Measurements from ENCODE around the gene TMEM184B.

DNA sequence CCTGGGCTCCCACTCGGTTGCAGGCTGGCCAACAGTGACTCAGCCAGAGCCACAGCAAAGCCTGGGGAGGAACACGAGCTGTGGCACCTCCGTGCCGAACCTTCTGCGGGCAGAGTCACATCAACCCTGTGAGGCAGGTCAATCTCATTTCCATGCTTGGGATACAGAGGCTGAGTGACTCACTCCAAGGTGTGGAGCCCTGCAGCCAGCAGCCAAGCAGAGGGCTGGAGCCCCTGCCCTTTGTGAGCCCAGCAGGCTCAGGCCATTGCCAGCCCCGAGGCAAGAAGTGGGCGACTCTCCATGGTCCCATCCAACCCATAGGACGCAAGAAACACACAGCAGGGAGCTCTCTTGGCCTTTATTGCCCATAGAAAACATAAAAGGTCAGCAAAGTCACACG, 23.1 kb upstream of the TMEM184B start:
- TF ChIP-seq, protein P1, sequence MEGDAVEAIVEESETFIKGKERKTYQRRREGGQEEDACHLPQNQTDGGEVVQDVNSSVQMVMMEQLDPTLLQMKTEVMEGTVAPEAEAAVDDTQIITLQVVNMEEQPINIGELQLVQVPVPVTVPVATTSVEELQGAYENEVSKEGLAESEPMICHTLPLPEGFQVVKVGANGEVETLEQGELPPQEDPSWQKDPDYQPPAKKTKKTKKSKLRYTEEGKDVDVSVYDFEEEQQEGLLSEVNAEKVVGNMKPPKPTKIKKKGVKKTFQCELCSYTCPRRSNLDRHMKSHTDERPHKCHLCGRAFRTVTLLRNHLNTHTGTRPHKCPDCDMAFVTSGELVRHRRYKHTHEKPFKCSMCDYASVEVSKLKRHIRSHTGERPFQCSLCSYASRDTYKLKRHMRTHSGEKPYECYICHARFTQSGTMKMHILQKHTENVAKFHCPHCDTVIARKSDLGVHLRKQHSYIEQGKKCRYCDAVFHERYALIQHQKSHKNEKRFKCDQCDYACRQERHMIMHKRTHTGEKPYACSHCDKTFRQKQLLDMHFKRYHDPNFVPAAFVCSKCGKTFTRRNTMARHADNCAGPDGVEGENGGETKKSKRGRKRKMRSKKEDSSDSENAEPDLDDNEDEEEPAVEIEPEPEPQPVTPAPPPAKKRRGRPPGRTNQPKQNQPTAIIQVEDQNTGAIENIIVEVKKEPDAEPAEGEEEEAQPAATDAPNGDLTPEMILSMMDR (IDR thresholded peaks at IDR 0.05), result no peak
- no peak for TF ChIP-seq POLR2A (IDR thresholded peaks at IDR 0.05)
